Smooth muscle cell (in vitro differentiated cells): ENCODE measurements around the gene ORM2. TPM values are rescaled to one million over a fixed set of nuclear protein-coding genes. Genes with fewer than 3 reads are reported as not detected.

Experiments
- DNase-seq: peaks from one replicate; lab custom pipeline; 2025; ENCODE audit not compliant: unreplicated experiment; lab: John Stamatoyannopoulos, UW
- H2AFZ ChIP-seq: fragments of 200-600 bp; sonication (generic); 2 replicates; pipeline ENCODE4 v1.6.0; 2016; ENCODE audit warnings: antibody characterized with exemption, low read depth, mild to moderate bottlenecking
- H3F3A ChIP-seq: fragments of 200-600 bp; sonication (generic); 2 replicates; pipeline ENCODE4 v1.6.0; 2017; ENCODE audit warnings: antibody characterized with exemption, low read depth
- H3K27ac ChIP-seq: fragments of 200-600 bp; sonication (generic); 2 replicates; pipeline ENCODE4 v1.5.1; 2016; ENCODE audit warnings: low read depth, mild to moderate bottlenecking
- H3K27me3 ChIP-seq: fragments of 200-600 bp; sonication (generic); 2 replicates; pipeline ENCODE4 v1.6.1; 2016; ENCODE audit warnings: low read depth, mild to moderate bottlenecking
- H3K36me3 ChIP-seq: fragments of 200-600 bp; sonication (generic); 2 replicates; pipeline ENCODE4 v1.5.1; 2016; ENCODE audit warnings: low read depth
- H3K4me1 ChIP-seq: fragments of 200-600 bp; sonication (generic); 2 replicates; pipeline ENCODE4 v1.5.1; 2016; ENCODE audit warnings: low read depth
- H3K4me2 ChIP-seq: fragments of 200-600 bp; sonication (generic); 2 replicates; pipeline ENCODE4 v1.6.0; 2016; ENCODE audit warnings: mild to moderate bottlenecking
- H3K4me3 ChIP-seq: fragments of 200-600 bp; sonication (generic); 2 replicates; pipeline ENCODE4 v1.5.1; 2016; ENCODE audit warnings: mild to moderate bottlenecking
- H3K79me2 ChIP-seq: fragments of 200-600 bp; sonication (generic); 2 replicates; pipeline ENCODE4 v1.6.0; 2016; ENCODE audit warnings: low read depth, mild to moderate bottlenecking
- H3K9ac ChIP-seq: fragments of 200-600 bp; sonication (generic); 2 replicates; pipeline ENCODE4 v1.6.0; 2016; ENCODE audit warnings: low read depth
- H3K9me3 ChIP-seq: fragments of 200-600 bp; sonication (generic); replicated peaks from 2 replicates; pipeline ENCODE4 v1.5.1; 2016; ENCODE audit warnings: low read depth
- H4K20me1 ChIP-seq: fragments of 200-600 bp; sonication (generic); 2 replicates; pipeline ENCODE4 v1.6.0; 2016; ENCODE audit warnings: low read depth
- WGBS: methylation state at CpG from one replicate; pipeline ENCODE4 v1.1.7; 2016; ENCODE audit warnings: low lambda C conversion rate; 5-methylcytosine and 5-hydroxymethylcytosine counted together
- polyA plus RNA-seq: library from polyadenylated mRNA; unstranded; fragments of >200 nt; fragmentation: Nextera tagmentation; extraction: Ambion mirVana; gene quantifications from 2 replicates; pipeline ENCODE4 v1.2.1, GENCODE V29; 2016
- total RNA-seq: library from RNA; depleted of rRNA; stranded (reverse); fragments of >200 nt; gene quantifications from 2 replicates; pipeline ENCODE4 v1.2.3, GENCODE V29; 2014
- TF ChIP-seq, protein P1 (sequence below): fragments of 200-600 bp; sonication (generic); IDR thresholded peaks from 2 replicates; pipeline ENCODE4 v1.5.1; 2017; ENCODE audit warnings: borderline replicate concordance, mild to moderate bottlenecking, antibody characterized with exemption; ENCODE audit not compliant: insufficient read depth, poor library complexity, severe bottlenecking

ORM2 gene
- total and polyA plus RNA-seq, 2 experiments from 2014 or later, result not detected

DNA sequence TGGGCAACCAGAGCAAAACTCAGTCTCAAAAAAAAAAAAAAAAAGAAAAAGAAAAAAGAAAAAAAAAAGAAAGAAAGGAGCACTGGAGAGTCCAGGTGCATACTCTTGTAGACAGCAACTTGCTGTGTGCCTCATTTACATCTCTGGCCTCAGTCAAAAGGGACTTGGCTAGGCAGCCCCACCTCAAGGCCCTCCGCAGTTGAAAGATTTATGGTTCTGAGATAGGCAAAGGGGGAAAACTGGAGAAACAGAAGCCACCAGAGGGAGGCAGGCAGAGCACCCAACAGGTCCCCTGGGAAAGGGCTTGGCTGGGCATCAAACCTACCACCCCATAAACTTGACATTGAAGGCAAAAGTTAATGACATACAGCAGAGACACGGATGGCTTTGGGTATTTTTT is 6.1 kb downstream of the ORM2 start:
- no peaks in the 10 kb centered on the region for H3K27me3 ChIP-seq
- WGBS, result 89% methylated on average over 2 of the region's 2 CpGs
- no peak overlapping the region for H3K27ac ChIP-seq
- H3K79me2 ChIP-seq, result no peaks in the 10 kb centered on the region
- DNase-seq, result no peak
- no peaks in the 10 kb centered on the region for H3K9me3 ChIP-seq
- no peaks in the 10 kb centered on the region for H3K4me1 ChIP-seq
- TF ChIP-seq, protein P1, sequence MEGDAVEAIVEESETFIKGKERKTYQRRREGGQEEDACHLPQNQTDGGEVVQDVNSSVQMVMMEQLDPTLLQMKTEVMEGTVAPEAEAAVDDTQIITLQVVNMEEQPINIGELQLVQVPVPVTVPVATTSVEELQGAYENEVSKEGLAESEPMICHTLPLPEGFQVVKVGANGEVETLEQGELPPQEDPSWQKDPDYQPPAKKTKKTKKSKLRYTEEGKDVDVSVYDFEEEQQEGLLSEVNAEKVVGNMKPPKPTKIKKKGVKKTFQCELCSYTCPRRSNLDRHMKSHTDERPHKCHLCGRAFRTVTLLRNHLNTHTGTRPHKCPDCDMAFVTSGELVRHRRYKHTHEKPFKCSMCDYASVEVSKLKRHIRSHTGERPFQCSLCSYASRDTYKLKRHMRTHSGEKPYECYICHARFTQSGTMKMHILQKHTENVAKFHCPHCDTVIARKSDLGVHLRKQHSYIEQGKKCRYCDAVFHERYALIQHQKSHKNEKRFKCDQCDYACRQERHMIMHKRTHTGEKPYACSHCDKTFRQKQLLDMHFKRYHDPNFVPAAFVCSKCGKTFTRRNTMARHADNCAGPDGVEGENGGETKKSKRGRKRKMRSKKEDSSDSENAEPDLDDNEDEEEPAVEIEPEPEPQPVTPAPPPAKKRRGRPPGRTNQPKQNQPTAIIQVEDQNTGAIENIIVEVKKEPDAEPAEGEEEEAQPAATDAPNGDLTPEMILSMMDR, result no peak
- no peaks in the 10 kb centered on the region for H4K20me1 ChIP-seq
- no peak overlapping the region for H3K9ac ChIP-seq
- H3K4me3 ChIP-seq, result no peak overlapping the region
- H2AFZ ChIP-seq, result no peak overlapping the region
- no peak overlapping the region for H3K4me2 ChIP-seq
- H3F3A ChIP-seq, result no peaks in the 10 kb centered on the region
- H3K36me3 ChIP-seq, result no peaks in the 10 kb centered on the region

DNA sequence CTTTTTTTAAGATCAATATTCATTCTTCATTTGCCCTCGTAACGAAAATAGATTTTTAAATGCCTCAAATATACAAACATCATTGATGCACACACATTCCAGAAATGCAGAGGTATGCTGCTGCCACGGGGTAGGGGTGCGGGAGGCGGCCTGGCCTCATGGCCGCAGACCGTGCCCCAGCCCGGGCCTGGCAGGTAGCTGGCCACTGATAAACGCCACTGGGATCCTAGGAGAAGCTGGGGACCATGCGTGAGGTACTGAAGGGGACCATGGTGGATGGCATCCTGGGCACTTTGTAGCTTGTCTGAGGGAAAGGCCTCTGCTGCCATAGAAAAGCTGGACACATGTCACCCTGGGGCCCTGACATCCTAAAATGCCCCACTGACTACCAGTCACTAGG is 6.5 kb downstream of the ORM2 start:
- H3K4me2 ChIP-seq, result no peak overlapping the region
- no peak for DNase-seq
- no peaks in the 10 kb centered on the region for H3K4me1 ChIP-seq
- no peak overlapping the region for H2AFZ ChIP-seq
- H3K36me3 ChIP-seq, result no peaks in the 10 kb centered on the region
- H4K20me1 ChIP-seq, result no peaks in the 10 kb centered on the region
- H3K9me3 ChIP-seq, result no peaks in the 10 kb centered on the region
- H3K27me3 ChIP-seq, result no peaks in the 10 kb centered on the region
- H3K9ac ChIP-seq, result no peak overlapping the region
- H3F3A ChIP-seq, result no peaks in the 10 kb centered on the region
- no peaks in the 10 kb centered on the region for H3K79me2 ChIP-seq
- TF ChIP-seq, protein P1, result no peak
- H3K4me3 ChIP-seq, result no peak overlapping the region
- no peak overlapping the region for H3K27ac ChIP-seq
- WGBS, result 83% methylated on average over 10 of the region's 10 CpGs

DNA sequence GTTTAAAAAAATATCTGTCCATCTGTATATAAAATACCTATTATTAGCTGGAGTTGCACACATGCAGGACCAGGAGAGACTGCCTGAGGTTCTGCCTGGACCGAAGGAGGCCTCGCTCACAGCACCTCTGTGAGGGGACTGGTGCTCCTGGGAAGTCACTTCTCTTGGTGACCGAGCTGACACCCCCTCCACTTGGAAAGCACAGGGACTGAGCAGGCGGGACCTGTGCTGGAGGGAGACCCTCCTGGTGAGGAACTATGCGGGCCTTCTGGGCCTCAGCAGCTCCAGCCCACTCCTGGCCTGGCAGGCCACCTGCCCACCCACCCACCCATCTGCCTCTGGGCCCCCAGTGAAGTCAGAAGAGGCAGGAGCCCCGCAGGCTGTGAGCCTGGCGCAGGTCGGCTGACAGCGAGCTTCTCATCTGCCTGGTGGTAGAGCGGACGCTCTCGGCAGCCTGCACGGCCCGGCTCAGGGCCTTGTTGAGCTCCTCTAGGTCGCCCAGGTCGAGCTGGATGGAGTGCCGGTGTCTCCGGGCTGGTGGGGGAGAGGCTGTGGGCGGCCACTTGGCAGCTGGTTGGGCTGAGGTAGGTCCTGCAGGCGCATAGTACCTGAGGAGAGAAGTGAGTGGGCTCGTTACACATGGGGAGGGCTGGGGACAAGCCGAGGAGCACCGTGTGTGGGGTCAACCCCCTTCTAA is 7.2 kb downstream of the ORM2 start:
- Histone ChIP-seq H3K9ac (no peak overlapping the region), H3K4me3 (no peak overlapping the region), H3K36me3 (no peaks in the 10 kb centered on the region), H3K9me3 (no peaks in the 10 kb centered on the region), H3K4me1 (no peaks in the 10 kb centered on the region), H4K20me1 (no peaks in the 10 kb centered on the region), H3K79me2 (no peaks in the 10 kb centered on the region), H3K4me2 (no peak overlapping the region), H3F3A (no peaks in the 10 kb centered on the region), H2AFZ (no peak overlapping the region), H3K27ac (no peak overlapping the region), H3K27me3 (no peaks in the 10 kb centered on the region)
- TF ChIP-seq, protein P1, result no peak
- WGBS, result 98% methylated on average over 23 of the region's 23 CpGs
- no peak for DNase-seq

DNA sequence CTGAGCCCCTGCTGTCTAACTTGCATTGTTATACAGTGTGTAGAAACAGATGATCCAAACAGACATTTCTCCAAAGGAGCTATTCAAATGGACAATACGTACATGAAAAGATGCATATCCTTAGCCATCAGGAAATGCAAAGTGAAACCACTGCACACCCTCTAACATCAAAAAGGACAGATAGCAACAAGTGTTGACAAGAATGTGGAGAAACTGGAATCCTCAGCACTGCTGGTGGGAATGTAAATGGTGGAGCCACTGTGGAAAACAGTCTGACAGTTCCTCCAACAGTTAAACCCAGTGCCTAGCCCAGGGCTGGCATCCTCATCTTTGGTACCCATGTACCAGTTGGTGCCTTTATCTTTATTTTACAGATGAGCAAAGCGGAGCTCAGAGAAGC is 8.5 kb downstream of the ORM2 start:
- Histone ChIP-seq H3K4me2 (no peak overlapping the region), H3K4me1 (no peaks in the 10 kb centered on the region), H3K9ac (no peak overlapping the region), H3K79me2 (no peaks in the 10 kb centered on the region), H3K27me3 (no peaks in the 10 kb centered on the region), H4K20me1 (no peaks in the 10 kb centered on the region), H3K27ac (no peak overlapping the region), H3F3A (no peaks in the 10 kb centered on the region), H3K36me3 (no peaks in the 10 kb centered on the region), H3K9me3 (no peaks in the 10 kb centered on the region), H3K4me3 (no peak overlapping the region), H2AFZ (no peak overlapping the region)
- TF ChIP-seq, protein P1, result no peak
- no peak for DNase-seq
- 98% methylated on average over 2 of the region's 2 CpGs for WGBS
